K562 (cell line): ENCODE results near the gene HIP1R. TPM values are rescaled to one million over a fixed set of nuclear protein-coding genes. Genes with fewer than 3 reads are reported as not detected.
A peak's percentile ranks its signal among the peaks of the same experiment; 100 is the strongest.

ENCODE experiments used
- ATAC-seq: fragments of 200-7000 bp; cut with Tn5 transposase; 3 replicates; pipeline ENCODE4 v1.9.1; 2020; ENCODE audit warnings: moderate library complexity
- BruUV-seq: library from RNA; stranded (reverse); fragments of 400-500 nt; replicated peaks from 2 replicates; lab custom pipeline; 2021; lab: Mats Ljungman, UMichigan
- CTCF ChIA-PET: fragments of 300-600 bp; formaldehyde crosslinking; extraction: SDS; loops from one replicate; lab custom pipeline; 2021; ENCODE audit warnings: low intra/inter-chr PET ratio; lab: Yijun Ruan, JAX
- POLR2A ChIA-PET: fragments of 300-600, 350-650 bp; sonication (Branson Sonifier 250); formaldehyde crosslinking; extraction: SDS; loops from one replicate; lab custom pipeline; 2021; ENCODE audit warnings: antibody characterized with exemption, inconsistent platforms; lab: Yijun Ruan, JAX
- DNase-seq, 4 experiments: peaks; one replicate each; pipeline versions ENCODE4 v3.0.0 to v3.0.0-alpha.2; 2011 to 2018; ENCODE audit warnings: low spot score in 3 of 4, mixed read lengths in 3 of 4; ENCODE audit errors: extremely low read depth in 1 of 4
- FAIRE-seq: peaks from 2 replicates; lab custom pipeline; 2011; peaks lifted over from hg19 to GRCh38; lab: Jason Lieb, UNC
- H2AFZ ChIP-seq: 2 replicates; pipeline ENCODE4 v1.6.0; 2011; ENCODE audit warnings: low read depth, low read length, control low read depth, inconsistent platforms
- H3K27ac ChIP-seq: fragments of 200-600 bp; 3 replicates; pipeline ENCODE4 v1.8.0; 2011; ENCODE audit warnings: low read depth, mild to moderate bottlenecking, control low read depth, inconsistent platforms, low read length, moderate library complexity, mixed read lengths; ENCODE audit errors: extremely low read depth
- H3K27me3 ChIP-seq, 2 experiments: fragments of 300-600 bp in 1 of 2; 2 replicates in 1 of 2; 3 replicates in 1 of 2; pipeline versions ENCODE4 v1.6.0 to v1.8.0; 2011; ENCODE audit warnings: inconsistent platforms in 2 of 2, low read length in 2 of 2, mild to moderate bottlenecking in 1 of 2, mixed read lengths in 1 of 2, moderate library complexity in 1 of 2; ENCODE audit not compliant: control insufficient read depth in 2 of 2, insufficient read depth in 2 of 2
- H3K36me3 ChIP-seq: fragments of 300-600 bp; 3 replicates; pipeline ENCODE4 v1.8.0; 2011; ENCODE audit warnings: mild to moderate bottlenecking, low read length, inconsistent platforms; ENCODE audit not compliant: control insufficient read depth, insufficient read depth
- H3K4me1 ChIP-seq, 2 experiments: fragments of 200-600 bp in 1 of 2; replicated peaks in 1 of 2; 2 replicates in 1 of 2; 3 replicates in 1 of 2; pipeline versions ENCODE4 v1.5.1 to v1.8.0; 2011; ENCODE audit warnings: inconsistent platforms in 2 of 2, low read length in 2 of 2, mild to moderate bottlenecking in 1 of 2, mixed read lengths in 1 of 2, moderate library complexity in 1 of 2; ENCODE audit not compliant: control insufficient read depth in 2 of 2, insufficient read depth in 2 of 2
- H3K4me2 ChIP-seq: 2 replicates; pipeline ENCODE4 v1.6.1; 2011; ENCODE audit warnings: low read length, control low read depth, inconsistent platforms, mixed read lengths; ENCODE audit not compliant: insufficient read depth
- H3K4me3 ChIP-seq: fragments of 200-600 bp; sonication (generic), shearing (Covaris generic); 2 replicates; pipeline ENCODE4 v1.5.1; 2016; ENCODE audit warnings: control low read depth, inconsistent platforms
- H3K79me2 ChIP-seq: fragments of 200-600 bp; 3 replicates; pipeline ENCODE4 v1.8.0; 2011; ENCODE audit warnings: low read length, inconsistent platforms; ENCODE audit not compliant: control insufficient read depth, insufficient read depth
- H3K9ac ChIP-seq, 2 experiments: 2 replicates each; pipeline versions ENCODE4 v1.6.0 to v1.6.1; 2011; ENCODE audit warnings: low read depth in 2 of 2, low read length in 2 of 2, control low read depth in 1 of 2, inconsistent platforms in 1 of 2, mild to moderate bottlenecking in 1 of 2, mixed read lengths in 1 of 2; ENCODE audit not compliant: insufficient read depth in 1 of 2
- H3K9me1 ChIP-seq: one replicate; pipeline ENCODE4 v1.6.0; 2011; ENCODE audit warnings: inconsistent platforms, mild to moderate bottlenecking, low read length, moderate library complexity; ENCODE audit not compliant: control insufficient read depth, insufficient read depth
- H3K9me3 ChIP-seq: replicated peaks from 2 replicates; pipeline ENCODE4 v1.5.1; 2011; ENCODE audit warnings: low read depth, low read length, inconsistent platforms; ENCODE audit not compliant: control insufficient read depth, insufficient read depth
- H4K20me1 ChIP-seq: replicated peaks from 2 replicates; pipeline ENCODE4 v1.6.1; 2011; ENCODE audit warnings: low read length, inconsistent platforms, mixed read lengths; ENCODE audit not compliant: control insufficient read depth, insufficient read depth
- CLOCK ChIP-seq: fragments of 250-450 bp; sonication (Bioruptor Pico); IDR thresholded peaks from 2 replicates; pipeline ENCODE4 v1.4.0; 2020; ENCODE audit warnings: mild to moderate bottlenecking, moderate library complexity, borderline replicate concordance
- KDM5B ChIP-seq: fragments of 200-600 bp; sonication (generic); IDR thresholded peaks from 2 replicates; pipeline ENCODE4 v1.6.1; 2012; ENCODE audit warnings: low read depth, mild to moderate bottlenecking, moderate library complexity, low read length, control low read depth, inconsistent platforms; ENCODE audit not compliant: insufficient replicate concordance
- MECOM ChIP-seq: fragments of 250-450 bp; sonication (Bioruptor Pico); IDR thresholded peaks from 2 replicates; pipeline ENCODE4 v1.8.0; 2022; ENCODE audit warnings: inconsistent platforms
- MYNN ChIP-seq, 2 experiments: sonication (generic); formaldehyde crosslinking in 1 of 2; IDR thresholded peaks; 2 replicates each; pipeline versions ENCODE4 v1.5.0 to v1.6.1; 2016 to 2020; ENCODE audit warnings: antibody characterized with exemption in 1 of 2, missing genetic modification reagents in 1 of 2
- PKNOX1 ChIP-seq: fragments of 450-650 bp; IDR thresholded peaks from 2 replicates; pipeline ENCODE4 v1.6.1; 2016
- SAFB2 ChIP-seq: fragments of 200-400 bp; formaldehyde crosslinking; IDR thresholded peaks from 2 replicates; pipeline ENCODE4 v1.6.1; 2018; ENCODE audit warnings: borderline replicate concordance, low read length, low read depth, moderate library complexity; ENCODE audit not compliant: severe bottlenecking
- SP2 ChIP-seq: IDR thresholded peaks from 2 replicates; pipeline ENCODE4 v1.6.1; 2011; ENCODE audit warnings: mild to moderate bottlenecking, low read depth, low read length, moderate library complexity; ENCODE audit not compliant: poor library complexity, severe bottlenecking; ENCODE audit errors: extremely low read depth
- WGBS: fragments of 100-300 bp; shearing (Covaris generic); methylation state at CpG from one replicate; pipeline ENCODE4 v1.1.6; 2016; ENCODE audit warnings: low coverage, mixed read lengths; ENCODE audit not compliant: insufficient coverage; ENCODE audit errors: missing lambda C conversion rate; 5-methylcytosine and 5-hydroxymethylcytosine counted together
- in situ Hi-C: fragments of 300-500 bp; cut with MboI; formaldehyde crosslinking; loops from 4 replicates; pipeline ENCODE4 v1.15.0; 2018; ENCODE audit warnings: inconsistent platforms, mixed read lengths
- intact Hi-C: fragments of 100-400 bp; cut with micrococcal nuclease; formaldehyde crosslinking; loops from 2 replicates; pipeline ENCODE4 v1.14.2; 2022
- polyA plus RNA-seq, 8 experiments: library from polyadenylated mRNA; depleted of rRNA in 4 of 8; stranded (reverse) in 5 of 8; unstranded in 3 of 8; fragments of >200 nt; fragmentation: Nextera tagmentation in 2 of 8; fragmentation: Illumina TruSeq in 1 of 8; extraction: Ambion mirVana in 2 of 8; extraction: Trizol in 1 of 8; gene quantifications; 2 replicates each; pipeline versions ENCODE4 v1.2.1 to v1.2.3, GENCODE V29; 2011 to 2014; ENCODE audit warnings: inconsistent platforms in 1 of 8, missing spikeins in 1 of 8
- total RNA-seq, 7 experiments: library from RNA; depleted of rRNA in 6 of 7; stranded (reverse); fragments of >200 nt in 6 of 7; fragmentation: Illumina TruSeq in 2 of 7; extraction: Trizol in 2 of 7; gene quantifications; 2 replicates each; pipeline versions ENCODE4 v1.2.1 to v1.2.3, GENCODE V29; 2011 to 2021; ENCODE audit warnings: low replicate concordance in 1 of 7
- TF ChIP-seq, protein P1 (sequence below), 2 experiments: fragments of 450-650 bp; IDR thresholded peaks; 2 replicates each; pipeline ENCODE4 v1.6.1; 2018; ENCODE audit warnings: mild to moderate bottlenecking in 2 of 2, low read depth in 1 of 2; ENCODE audit not compliant: partially characterized antibody in 2 of 2

Gene HIP1R
- total and polyA plus RNA-seq, 9 of the 15 experiments (the other 6 are each of a cell fraction or from before 2014, with no cell fraction given) = 0.15 to 31.0 (median 14.2) TPM

- TF ChIP-seq, protein P1, sequence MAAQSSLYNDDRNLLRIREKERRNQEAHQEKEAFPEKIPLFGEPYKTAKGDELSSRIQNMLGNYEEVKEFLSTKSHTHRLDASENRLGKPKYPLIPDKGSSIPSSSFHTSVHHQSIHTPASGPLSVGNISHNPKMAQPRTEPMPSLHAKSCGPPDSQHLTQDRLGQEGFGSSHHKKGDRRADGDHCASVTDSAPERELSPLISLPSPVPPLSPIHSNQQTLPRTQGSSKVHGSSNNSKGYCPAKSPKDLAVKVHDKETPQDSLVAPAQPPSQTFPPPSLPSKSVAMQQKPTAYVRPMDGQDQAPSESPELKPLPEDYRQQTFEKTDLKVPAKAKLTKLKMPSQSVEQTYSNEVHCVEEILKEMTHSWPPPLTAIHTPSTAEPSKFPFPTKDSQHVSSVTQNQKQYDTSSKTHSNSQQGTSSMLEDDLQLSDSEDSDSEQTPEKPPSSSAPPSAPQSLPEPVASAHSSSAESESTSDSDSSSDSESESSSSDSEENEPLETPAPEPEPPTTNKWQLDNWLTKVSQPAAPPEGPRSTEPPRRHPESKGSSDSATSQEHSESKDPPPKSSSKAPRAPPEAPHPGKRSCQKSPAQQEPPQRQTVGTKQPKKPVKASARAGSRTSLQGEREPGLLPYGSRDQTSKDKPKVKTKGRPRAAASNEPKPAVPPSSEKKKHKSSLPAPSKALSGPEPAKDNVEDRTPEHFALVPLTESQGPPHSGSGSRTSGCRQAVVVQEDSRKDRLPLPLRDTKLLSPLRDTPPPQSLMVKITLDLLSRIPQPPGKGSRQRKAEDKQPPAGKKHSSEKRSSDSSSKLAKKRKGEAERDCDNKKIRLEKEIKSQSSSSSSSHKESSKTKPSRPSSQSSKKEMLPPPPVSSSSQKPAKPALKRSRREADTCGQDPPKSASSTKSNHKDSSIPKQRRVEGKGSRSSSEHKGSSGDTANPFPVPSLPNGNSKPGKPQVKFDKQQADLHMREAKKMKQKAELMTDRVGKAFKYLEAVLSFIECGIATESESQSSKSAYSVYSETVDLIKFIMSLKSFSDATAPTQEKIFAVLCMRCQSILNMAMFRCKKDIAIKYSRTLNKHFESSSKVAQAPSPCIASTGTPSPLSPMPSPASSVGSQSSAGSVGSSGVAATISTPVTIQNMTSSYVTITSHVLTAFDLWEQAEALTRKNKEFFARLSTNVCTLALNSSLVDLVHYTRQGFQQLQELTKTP (IDR thresholded peaks at IDR 0.05; ENCODE audit: low read depth in 1 of 2, partially characterized antibody in 2 of 2) = peak; percentile 44 to 70
- TF ChIP-seq SAFB2 (no peak), MECOM (no peak)
These were observed 51.9 kb downstream of the HIP1R start (continued) for GRCh38 chr12:122886851-122887818.

GRCh38 chr12:122887819-122888212 is 52.6 kb downstream of the HIP1R start:
- Histone ChIP-seq H3K9me3 (no peaks in the 10 kb centered on the region), H3K4me3 (no peak overlapping the region), H4K20me1 (peaks cover 51% of the 10 kb centered on the region), H3K4me2 (peak overlapping the region; percentile 69), H3K36me3 (peaks cover 14% of the 10 kb centered on the region; the same call in 1 of the 3 replicates), H3K9me1 (no peaks in the 10 kb centered on the region), H3K27me3 (no peaks in the 10 kb centered on the region), H3K4me1 (peaks cover 40 to 74% of the 10 kb centered on the region in 2 experiments), H2AFZ (no peak overlapping the region), H3K79me2 (peaks cover 96% of the 10 kb centered on the region), H3K27ac (peak overlapping the region; percentile 79), H3K9ac (peak overlapping the region in 1 of 2 experiments; percentile 40; a peak in 1 of 4 replicates)
- peak; percentile 45 for ATAC-seq
- intact Hi-C loops (loop anchor here (10.0 kb wide), 1 partner anchor 347 kb away; the partner anchor contains the start of genes MPHOSPH9 and MTRFR), in situ Hi-C loops (no loop called here)
- ChIA-PET POLR2A (interaction anchor here (0.6 to 1.2 kb wide), 7 partner anchors 19 to 345 kb away, joined by 3 to 5 read pairs (median 3); partner anchors contain the start of genes MPHOSPH9 and MTRFR), CTCF (no interaction called here)
- 13% methylated on average over 5 of the region's 5 CpGs for WGBS
- peak in 1 of 4 experiments; percentile 37 for DNase-seq
- FAIRE-seq = no peak
- BruUV-seq = no TSS peak
- no peak for TF ChIP-seq KDM5B
- TF ChIP-seq CLOCK (CRISPR knock-in tag) = no peak
- 0 out of 2 replicates have a peak, but pooled peaks have one; percentile 10 for TF ChIP-seq PKNOX1
- TF ChIP-seq MYNN (IDR thresholded peaks at IDR 0.05) = no peak
- TF ChIP-seq MYNN (CRISPR knock-in tag; IDR thresholded peaks at IDR 0.05) = no peak
- no peak for TF ChIP-seq SP2
